NCI-H460 (cell line): Measurements from ENCODE around the gene ARL10. TPM values are rescaled to one million over a fixed set of nuclear protein-coding genes. Genes with fewer than 3 reads are reported as not detected.
"Not testable (repeated sequence)": the region's sequence is repeated elsewhere in the genome, so short reads cannot be mapped to it uniquely, and the experiment has no call there.

Experiments used
- DNase-seq: peaks from one replicate; pipeline ENCODE4 v3.0.0-alpha.2; 2016; ENCODE audit warnings: low read depth; ENCODE audit errors: extremely low read depth
- total RNA-seq: library from RNA; depleted of rRNA; stranded (reverse); fragments of >200 nt; shearing (Covaris generic); gene quantifications from 2 replicates; pipeline ENCODE4 v1.2.3, GENCODE V29; 2014

The ARL10 gene
- total RNA-seq, 1 experiment from 2014 or later, result not detected

DNA sequence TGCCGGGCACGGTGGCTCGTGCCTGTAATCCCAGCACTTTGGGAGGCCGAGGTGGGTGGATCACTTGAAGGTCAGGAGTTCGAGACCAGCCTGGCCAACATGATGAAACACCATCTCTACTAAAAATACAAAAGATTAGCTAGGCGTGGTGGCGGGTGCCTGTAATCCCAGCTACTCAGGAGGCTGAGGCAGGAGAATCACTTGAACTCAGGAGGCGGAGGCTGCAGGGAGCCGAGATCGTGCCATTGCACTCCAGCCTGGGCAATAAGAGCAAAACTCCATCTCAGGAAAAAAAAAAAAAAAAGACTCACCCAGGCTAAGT, 42.9 kb downstream of the ARL10 start:
- not testable (repeated sequence) for DNase-seq

- no peak for DNase-seq
These were observed 43.3 kb downstream of the ARL10 start for GRCh38 chr5:176408590-176408989.

GRCh38 chr5:176409765-176410164, 44.5 kb downstream of the ARL10 start:
- DNase-seq, result no peak

- DNase-seq, result no peak
These were observed 45.3 kb downstream of the ARL10 start for GRCh38 chr5:176410486-176411180.

DNA sequence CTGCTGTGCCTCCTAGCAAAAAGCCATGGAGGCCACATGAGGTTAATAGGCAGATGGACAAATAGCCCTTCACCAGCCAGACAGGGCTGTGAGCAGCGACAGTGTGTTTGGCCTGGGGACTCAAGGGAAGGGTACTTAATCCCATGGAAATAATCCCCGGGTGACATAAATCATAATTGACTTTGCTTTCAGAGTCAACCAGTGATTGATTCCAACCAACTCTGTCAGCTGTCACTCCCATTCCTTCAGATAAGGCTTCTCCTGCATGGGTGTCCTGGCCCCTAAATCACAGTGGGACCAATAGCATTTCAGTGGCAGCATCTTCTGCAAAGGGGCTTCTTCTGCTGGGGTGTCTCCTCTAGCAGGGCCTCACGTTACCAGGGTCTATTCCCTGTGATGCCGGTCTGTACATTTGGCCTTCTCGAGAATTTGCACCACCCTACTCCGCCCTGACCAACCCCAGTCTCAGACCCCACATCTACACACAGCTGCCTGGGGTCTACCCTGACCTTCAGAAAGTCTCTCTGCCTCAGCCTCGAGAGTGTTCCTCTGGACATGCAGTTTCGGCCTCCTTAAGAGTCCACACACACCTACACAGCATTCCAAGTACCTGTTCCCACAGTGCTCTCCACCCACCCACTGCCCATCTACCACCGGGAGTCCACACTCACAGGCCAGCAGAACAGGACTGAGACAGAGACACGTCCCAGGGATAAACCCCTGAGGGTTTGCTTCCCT, 47.4 kb downstream of the ARL10 start:
- DNase-seq, result no peak

DNA sequence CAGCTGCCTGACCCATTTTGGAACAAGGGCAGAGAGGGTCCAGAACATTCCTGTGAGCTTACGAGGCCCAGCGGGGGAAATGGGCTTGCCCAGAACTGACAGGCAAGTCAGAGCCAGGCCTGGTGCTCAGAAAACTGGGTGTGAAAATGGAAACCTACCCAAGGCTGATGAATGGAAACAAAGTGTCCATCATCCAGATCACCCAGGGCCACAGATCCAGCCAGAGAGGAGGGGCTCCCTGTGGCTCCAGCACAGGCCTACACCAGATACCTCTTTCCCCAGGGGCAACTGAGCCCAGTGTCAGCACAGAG, 47.9 kb downstream of the ARL10 start:
- DNase-seq, result no peak

DNA sequence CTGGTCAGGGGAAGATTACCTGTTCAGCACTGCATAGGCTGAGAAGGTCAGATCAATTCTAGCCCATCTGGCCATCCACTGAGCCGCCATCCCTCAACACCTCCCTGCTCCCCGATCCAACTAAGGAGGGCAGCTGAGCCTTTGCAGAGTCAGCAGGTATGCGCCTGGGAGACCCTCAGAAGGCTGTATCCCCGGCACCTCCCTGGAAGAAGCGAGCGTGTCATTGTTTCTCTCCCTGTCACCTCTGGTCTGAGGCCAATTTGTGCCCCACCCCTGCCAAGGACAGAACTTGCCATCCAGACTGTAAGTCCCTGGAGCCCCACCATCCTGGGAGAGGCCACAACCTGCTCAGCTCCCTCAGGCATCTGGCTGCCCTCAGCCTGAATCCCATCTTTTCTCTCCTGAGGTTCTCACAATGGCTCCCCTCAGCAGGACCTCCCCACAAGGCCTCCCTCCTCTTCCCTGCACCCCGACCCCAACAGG, 48.5 kb downstream of the ARL10 start:
- DNase-seq, result no peak

DNA sequence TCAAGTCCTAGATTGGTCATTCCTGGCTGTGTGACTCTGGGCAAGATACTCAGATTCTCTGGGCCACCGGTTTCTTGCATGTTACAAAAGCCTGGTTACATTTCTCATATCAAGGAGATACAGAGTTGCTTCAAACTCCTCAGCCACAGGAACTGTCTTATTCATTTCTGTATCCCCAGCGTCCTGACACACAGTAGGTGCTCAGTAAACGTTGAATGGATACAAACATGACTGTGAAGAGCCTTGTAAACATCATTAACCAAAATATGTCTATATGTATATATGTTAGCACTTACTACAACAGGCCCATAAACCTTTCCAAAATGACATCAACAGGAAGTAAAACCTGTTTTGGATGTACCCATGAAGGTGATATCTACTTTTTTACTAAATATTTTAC, 49.4 kb downstream of the ARL10 start:
- DNase-seq, result no peak

DNA sequence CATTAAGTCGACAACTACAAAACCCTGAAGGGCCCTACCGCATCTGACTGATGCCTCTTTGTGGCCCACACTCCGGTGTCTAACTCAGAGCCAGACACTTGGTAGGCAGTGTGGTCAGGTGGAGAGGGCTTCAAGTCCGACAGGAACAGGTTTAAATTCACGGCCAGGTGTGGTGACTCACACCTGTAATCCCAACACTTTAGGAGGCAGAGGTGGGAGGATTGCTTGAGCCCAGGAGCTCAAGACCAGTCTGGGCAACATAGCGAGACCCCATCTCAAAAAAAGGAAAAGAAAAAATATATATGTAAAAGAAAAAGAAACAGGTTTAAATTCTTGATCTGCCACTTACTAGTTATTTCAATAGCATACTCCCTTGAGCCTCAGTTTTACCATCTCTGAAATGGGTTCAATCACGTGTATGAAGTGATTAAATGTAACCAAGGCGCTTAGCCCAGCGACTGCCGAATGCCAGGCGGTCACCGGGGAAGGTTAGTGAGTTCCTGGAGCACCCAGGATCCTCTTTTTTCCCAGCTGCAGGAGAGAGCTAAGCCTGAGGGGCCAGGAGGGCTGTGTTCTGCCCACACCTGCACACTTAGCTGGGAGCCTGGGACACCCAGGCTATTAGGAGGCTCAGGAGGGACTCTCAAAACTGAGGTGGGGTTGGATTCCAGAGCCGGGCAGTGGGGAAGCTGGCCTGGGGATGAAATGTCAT, 50.1 kb downstream of the ARL10 start:
- DNase-seq, result no peak

- peak; percentile 77 for DNase-seq
These were observed 51.0 kb downstream of the ARL10 start, which contains the start of gene CLTB for GRCh38 chr5:176415952-176416924. Gene CLTB, minus strand, starts transcription at chr5:176416539. Its CDS starts 176 bp downstream, at chr5:176416363.

DNA sequence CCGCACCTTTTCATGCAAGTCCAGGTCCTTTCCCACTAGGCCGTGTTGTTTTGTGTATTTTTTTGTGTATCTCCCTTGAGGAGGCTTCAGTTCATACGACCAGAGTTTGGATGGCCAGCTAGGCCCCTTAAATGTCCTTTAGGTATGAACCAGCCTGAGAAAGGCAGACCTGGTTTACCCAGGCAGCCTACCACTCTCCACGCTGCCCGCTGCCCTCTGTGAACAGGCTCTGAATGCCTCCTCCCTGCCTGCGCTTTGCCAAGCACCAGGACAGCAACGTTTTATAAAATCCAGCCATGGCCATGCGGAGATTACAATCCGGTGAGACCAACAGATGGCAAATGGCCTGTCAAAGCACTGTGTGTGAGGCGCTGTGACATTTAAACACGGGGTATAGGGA, 51.7 kb downstream of the ARL10 start:
- DNase-seq, result no peak

DNA sequence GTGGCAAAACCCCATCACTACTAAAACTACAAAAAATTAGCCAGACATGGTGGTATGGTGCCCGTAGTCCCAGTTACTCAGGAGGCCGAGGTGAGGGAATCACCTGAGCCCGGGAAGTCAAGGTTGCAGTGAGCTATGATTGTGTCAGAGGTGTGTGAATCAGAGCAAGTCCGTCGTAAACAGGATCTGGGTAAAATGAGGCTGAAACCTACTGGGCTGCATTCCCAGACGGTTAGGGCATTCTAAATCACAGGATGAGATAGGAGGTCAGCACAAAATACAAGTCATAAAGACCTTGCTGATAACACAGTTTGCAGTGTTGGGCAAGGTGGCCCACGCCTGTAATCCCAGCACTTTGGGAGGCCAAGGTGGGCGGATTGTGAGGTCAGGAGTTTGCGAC, 53.0 kb downstream of the ARL10 start:
- no peak for DNase-seq

DNA sequence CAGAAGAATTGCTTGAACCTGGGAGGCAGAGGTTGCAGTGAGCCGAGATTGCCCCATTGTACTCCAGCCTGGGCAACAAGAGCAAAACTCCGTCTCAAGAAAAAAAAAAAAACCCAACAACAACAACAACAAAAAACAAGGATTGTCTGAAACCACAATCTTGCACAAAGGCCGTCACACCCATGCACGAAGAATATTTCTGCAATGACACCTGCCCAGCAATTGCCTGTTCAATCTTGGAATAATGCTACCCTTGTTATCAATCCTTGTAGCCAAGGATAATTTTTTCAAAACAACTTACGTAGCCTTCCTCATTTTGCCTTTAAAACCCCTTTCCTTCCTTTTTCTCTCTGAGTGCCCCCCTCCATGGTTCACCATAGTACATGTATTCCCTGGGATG, 54.8 kb downstream of the ARL10 start:
- no peak for DNase-seq

DNA sequence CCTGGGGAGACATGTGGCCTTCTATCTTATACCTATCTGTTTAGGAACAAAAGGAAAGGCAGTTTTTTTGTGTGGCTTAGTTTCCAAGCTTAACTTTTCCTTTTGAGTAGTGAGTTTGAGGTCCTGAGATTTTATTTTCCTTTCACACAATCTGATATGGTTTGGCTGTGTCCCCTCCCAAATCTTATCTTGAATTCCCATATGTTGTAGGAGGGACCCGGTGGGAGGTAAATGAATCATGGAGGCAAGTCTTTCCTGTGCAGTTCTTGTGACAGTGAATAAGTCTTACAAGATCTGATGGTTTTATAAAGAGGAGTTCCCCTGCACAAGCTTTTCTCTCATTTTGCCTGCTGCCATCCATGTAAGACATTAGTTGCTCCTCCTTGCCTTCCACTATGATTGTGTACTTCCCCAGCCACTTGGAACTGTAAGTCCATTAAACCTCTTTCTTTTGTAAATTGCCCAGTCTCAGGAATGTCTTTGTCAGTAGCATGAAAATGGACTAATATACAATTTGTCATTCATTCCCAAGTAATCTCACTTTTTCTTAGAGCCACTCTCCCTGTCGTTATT, 55.8 kb downstream of the ARL10 start:
- DNase-seq, result no peak

GRCh38 chr5:176424181-176424580, 58.9 kb downstream of the ARL10 start:
- DNase-seq, result no peak

DNA sequence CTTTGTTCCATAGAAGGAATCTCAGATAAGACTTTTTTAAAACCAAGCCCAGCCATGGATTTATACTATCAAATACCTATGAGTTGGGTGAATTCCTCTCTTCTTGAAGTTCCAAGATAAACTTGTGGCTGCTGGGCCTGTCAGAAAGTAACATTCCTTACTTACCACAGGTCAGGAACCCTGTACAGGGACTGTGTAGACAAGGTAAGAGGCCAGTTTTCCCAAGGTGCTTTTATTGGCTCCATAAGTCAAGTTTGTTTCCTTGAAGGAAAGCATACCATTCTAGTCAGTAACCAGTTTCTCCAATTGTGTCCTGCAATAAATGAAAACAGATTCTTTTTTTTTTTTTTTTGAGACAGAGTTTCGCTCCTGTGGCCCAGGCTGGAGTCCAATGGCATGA, 59.9 kb downstream of the ARL10 start:
- DNase-seq, result no peak

- DNase-seq, result no peak
These were observed 60.5 kb downstream of the ARL10 start for GRCh38 chr5:176425791-176426190.

DNA sequence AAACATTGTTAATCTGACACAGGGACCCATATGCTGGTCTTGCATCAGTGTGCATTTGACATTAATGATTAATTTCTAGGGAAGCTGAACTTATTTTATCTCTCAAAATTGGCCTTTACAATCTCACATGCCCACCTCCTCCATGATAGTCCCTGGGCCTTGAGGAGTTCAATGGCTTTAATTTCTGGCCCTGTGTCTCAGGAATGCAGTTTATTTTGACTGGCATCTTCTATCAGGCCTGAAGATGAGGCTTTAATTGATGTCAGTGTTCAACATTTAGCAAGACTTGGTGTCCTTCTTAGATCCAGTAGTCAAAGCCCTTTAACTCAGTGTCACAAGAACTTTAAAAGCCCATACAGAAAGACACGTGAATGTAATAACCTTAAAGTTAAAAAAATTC, 61.6 kb downstream of the ARL10 start:
- DNase-seq, result no peak

DNA sequence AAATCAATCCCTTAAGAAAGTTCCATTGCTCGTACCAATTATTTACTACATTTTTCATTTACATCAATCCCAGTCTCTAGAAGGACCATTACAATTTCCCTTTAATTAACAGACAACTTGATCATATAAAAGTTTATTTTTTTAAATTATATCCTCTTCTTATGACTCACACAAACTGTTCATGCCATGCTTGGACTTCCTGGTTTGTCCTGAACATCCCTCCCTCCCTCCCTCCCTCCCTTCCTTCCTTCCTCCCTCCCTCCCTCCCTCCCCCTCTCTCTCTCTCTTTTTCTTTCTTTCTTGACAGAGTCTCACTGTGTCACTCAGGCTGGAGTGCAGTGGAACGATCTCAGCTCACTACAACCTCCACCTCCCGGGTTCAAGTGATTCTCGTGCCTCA, 62.7 kb downstream of the ARL10 start:
- no peak for DNase-seq

- DNase-seq, result no peak
These were observed 64.7 kb downstream of the ARL10 start for GRCh38 chr5:176429972-176430371.
